Measurements from ENCODE around the gene TRNP1.

- no peak for TF ChIP-seq TAF1 (IDR thresholded peaks at IDR 0.05; ENCODE audit: borderline replicate concordance, low read depth, low read length)
- TF ChIP-seq POLR2AphosphoS5 (IDR thresholded peaks at IDR 0.05; ENCODE audit: low read depth, low read length), result no peak
- no peak for TF ChIP-seq POLR2A (IDR thresholded peaks at IDR 0.05; ENCODE audit: low read depth, low read length)
Measured at GRCh38 chr1:27035344-27035743, 41.9 kb downstream of the TRNP1 start.

Measured in GM12892 (cell line).